MCF 10A (cell line): ENCODE data around the gene HDGF. TPM values are rescaled to one million over a fixed set of nuclear protein-coding genes. Genes with fewer than 3 reads are reported as not detected.
A peak's percentile ranks its signal among the peaks of the same experiment; 100 is the strongest.

ENCODE experiments used
- BruUV-seq: library from RNA; stranded (reverse); fragments of 400-500 nt; replicated peaks from 2 replicates; lab custom pipeline; 2021; lab: Mats Ljungman, UMichigan
- CTCF ChIA-PET: fragments of 300-600 bp; sonication (Branson Sonifier 250); formaldehyde crosslinking; extraction: SDS; loops from one replicate; lab custom pipeline; 2021; ENCODE audit warnings: antibody characterized with exemption, inconsistent platforms; lab: Yijun Ruan, JAX
- POLR2A ChIA-PET: fragments of 300-600, 350-650 bp; sonication (Branson Sonifier 250); formaldehyde crosslinking; extraction: SDS; loops from one replicate; lab custom pipeline; 2020; ENCODE audit warnings: antibody characterized with exemption, inconsistent platforms; lab: Yijun Ruan, JAX
- DNase-seq: peaks from one replicate; pipeline ENCODE4 v3.0.0-alpha.2; 2018; ENCODE audit not compliant: unreplicated experiment
- H3K27ac Mint-ChIP-seq: one replicate; pipeline ENCODE4 v1.8.0; 2022; ENCODE audit warnings: mild to moderate bottlenecking, low read depth, mixed read lengths; ENCODE audit not compliant: unreplicated experiment
- H3K27me3 Mint-ChIP-seq: one replicate; pipeline ENCODE4 v1.8.0; 2022; ENCODE audit warnings: mixed read lengths; ENCODE audit not compliant: insufficient read depth, unreplicated experiment
- H3K36me3 Mint-ChIP-seq: one replicate; pipeline ENCODE4 v1.8.0; 2022; ENCODE audit warnings: mild to moderate bottlenecking, moderate library complexity, mixed read lengths; ENCODE audit not compliant: insufficient read depth, unreplicated experiment
- H3K4me1 Mint-ChIP-seq: one replicate; pipeline ENCODE4 v1.8.0; 2022; ENCODE audit warnings: mixed read lengths; ENCODE audit not compliant: insufficient read depth, unreplicated experiment
- H3K4me3 Mint-ChIP-seq: one replicate; pipeline ENCODE4 v1.8.0; 2022; ENCODE audit warnings: mild to moderate bottlenecking, moderate library complexity, mixed read lengths; ENCODE audit not compliant: unreplicated experiment
- H3K9me3 Mint-ChIP-seq: one replicate; pipeline ENCODE4 v1.8.0; 2022; ENCODE audit warnings: mixed read lengths; ENCODE audit not compliant: unreplicated experiment
- intact Hi-C: fragments of 100-400 bp; cut with micrococcal nuclease; formaldehyde crosslinking; loops from 2 replicates; pipeline ENCODE4 v1.14.1; 2022
- total RNA-seq: library from RNA; stranded (reverse); gene quantifications from 2 replicates; pipeline ENCODE4 v1.2.3, GENCODE V29; 2022
- TF ChIP-seq, protein P1 (sequence below): fragments of 200-600 bp; IDR thresholded peaks from one replicate; pipeline ENCODE4 v1.8.0; 2022; ENCODE audit warnings: antibody characterized with exemption, mild to moderate bottlenecking; ENCODE audit not compliant: unreplicated experiment

HDGF gene
- total RNA-seq, 1 experiment from 2014 or later: 707 TPM

DNA sequence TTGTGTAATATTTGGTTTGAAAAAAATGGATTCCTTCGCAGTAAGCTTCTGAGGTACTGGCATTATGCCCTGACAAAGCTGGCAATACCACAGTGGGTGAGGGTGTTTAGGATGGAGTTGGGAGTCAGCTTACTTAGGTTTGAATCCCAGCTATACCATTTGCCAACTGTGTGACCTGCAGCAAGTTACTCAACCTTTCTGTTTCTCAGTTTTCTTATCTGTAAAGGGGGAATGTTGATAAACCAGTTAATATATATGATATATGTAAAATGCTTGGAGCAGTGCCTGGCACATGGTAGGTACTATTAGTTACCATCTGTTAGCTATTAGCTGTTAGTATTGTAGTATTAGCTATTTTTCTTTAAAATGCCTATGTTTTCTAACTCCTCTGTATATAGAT, 4.9 kb upstream of the HDGF start:
- intact Hi-C loops: no loop called here
- BruUV-seq: no TSS peak
- Mint-ChIP-seq H3K4me3 (no peak overlapping the region), H3K27ac (no peak overlapping the region), H3K36me3 (peaks cover 6% of the 10 kb centered on the region), H3K4me1 (peaks cover 6% of the 10 kb centered on the region), H3K27me3 (no peaks in the 10 kb centered on the region), H3K9me3 (no peaks in the 10 kb centered on the region)
- DNase-seq: no peak
- ChIA-PET POLR2A (interaction anchor here (0.9 to 10.7 kb wide), 3 partner anchors 10 to 30 kb away, joined by 3 to 299 read pairs (median 5); partner anchors contain the start of genes MRPL24 and PRCC), CTCF (interaction anchor here (0.6 to 4.3 kb wide), 15 partner anchors 8 to 270 kb away, joined by 3 to 32 read pairs (median 4); no protein-coding TSS in a partner anchor)
- TF ChIP-seq, protein P1, sequence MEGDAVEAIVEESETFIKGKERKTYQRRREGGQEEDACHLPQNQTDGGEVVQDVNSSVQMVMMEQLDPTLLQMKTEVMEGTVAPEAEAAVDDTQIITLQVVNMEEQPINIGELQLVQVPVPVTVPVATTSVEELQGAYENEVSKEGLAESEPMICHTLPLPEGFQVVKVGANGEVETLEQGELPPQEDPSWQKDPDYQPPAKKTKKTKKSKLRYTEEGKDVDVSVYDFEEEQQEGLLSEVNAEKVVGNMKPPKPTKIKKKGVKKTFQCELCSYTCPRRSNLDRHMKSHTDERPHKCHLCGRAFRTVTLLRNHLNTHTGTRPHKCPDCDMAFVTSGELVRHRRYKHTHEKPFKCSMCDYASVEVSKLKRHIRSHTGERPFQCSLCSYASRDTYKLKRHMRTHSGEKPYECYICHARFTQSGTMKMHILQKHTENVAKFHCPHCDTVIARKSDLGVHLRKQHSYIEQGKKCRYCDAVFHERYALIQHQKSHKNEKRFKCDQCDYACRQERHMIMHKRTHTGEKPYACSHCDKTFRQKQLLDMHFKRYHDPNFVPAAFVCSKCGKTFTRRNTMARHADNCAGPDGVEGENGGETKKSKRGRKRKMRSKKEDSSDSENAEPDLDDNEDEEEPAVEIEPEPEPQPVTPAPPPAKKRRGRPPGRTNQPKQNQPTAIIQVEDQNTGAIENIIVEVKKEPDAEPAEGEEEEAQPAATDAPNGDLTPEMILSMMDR: no peak

DNA sequence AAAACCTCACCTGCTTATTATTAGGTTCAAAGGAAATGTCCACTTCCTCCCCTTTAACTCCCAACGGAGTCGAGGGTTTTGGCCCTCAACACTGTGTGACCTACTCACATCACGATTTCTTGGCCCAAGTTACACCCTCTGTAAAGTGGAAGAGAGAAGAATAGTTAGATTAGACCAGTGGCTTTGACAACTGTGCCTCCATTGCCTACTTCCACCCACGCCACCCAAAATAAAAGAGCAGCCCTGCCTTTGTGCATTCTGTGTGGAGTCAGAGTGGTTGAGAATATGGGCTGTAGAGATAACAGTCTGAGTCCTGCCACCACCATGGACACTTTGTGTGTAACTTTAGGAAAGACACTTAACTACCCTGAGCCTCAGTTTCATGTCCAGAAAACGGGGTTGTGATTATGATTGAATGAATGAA, 4.1 kb upstream of the HDGF start:
- Mint-ChIP-seq H3K9me3 (no peaks in the 10 kb centered on the region), H3K4me3 (no peak overlapping the region), H3K4me1 (peaks cover 6% of the 10 kb centered on the region), H3K36me3 (peaks cover 6% of the 10 kb centered on the region), H3K27ac (no peak overlapping the region), H3K27me3 (no peaks in the 10 kb centered on the region)
- ChIA-PET CTCF (interaction anchor here (0.6 to 4.3 kb wide), 7 partner anchors 14 to 172 kb away, joined by 3 to 32 read pairs (median 5); no protein-coding TSS in a partner anchor), POLR2A (interaction anchor here (10.7 kb wide), 1 partner anchor 11 kb away, joined by 299 read pairs; the partner anchor contains the start of gene PRCC)
- BruUV-seq: no TSS peak
- no peak for DNase-seq
- intact Hi-C loops: no loop called here
- TF ChIP-seq, protein P1: no peak

DNA sequence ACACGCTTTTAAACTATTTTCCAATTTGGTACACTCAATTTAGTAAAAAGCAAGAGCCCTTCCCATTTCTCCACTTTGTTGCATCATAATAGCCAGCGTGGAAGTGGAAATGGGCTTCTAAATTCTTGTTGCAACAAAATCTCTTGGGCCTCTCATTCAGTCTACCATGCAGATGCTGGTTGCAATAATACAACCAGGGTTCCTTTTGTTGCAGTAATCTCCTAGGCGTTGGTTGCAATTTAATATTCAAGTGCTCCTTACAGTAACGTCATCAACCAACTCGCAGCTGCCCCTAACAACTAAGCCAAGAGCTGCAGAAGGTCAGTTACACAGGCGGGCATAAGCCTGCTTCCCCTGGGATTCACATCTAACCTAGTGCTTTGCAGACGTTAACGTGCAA, 2.7 kb upstream of the HDGF start:
- H3K4me1 Mint-ChIP-seq: peaks cover 19% of the 10 kb centered on the region
- no peak for DNase-seq
- intact Hi-C loops: no loop called here
- no peak overlapping the region for H3K4me3 Mint-ChIP-seq
- BruUV-seq: no TSS peak
- ChIA-PET CTCF (interaction anchor here (0.6 kb wide), 2 partner anchors 10 to 22 kb away, joined by 3 read pairs; no protein-coding TSS in a partner anchor), POLR2A (interaction anchor here (10.7 kb wide), 1 partner anchor 12 kb away, joined by 299 read pairs; the partner anchor contains the start of gene PRCC)
- H3K27me3 Mint-ChIP-seq: no peaks in the 10 kb centered on the region
- H3K9me3 Mint-ChIP-seq: no peaks in the 10 kb centered on the region
- peaks cover 19% of the 10 kb centered on the region for H3K36me3 Mint-ChIP-seq
- H3K27ac Mint-ChIP-seq: no peak overlapping the region
- TF ChIP-seq, protein P1: no peak

DNA sequence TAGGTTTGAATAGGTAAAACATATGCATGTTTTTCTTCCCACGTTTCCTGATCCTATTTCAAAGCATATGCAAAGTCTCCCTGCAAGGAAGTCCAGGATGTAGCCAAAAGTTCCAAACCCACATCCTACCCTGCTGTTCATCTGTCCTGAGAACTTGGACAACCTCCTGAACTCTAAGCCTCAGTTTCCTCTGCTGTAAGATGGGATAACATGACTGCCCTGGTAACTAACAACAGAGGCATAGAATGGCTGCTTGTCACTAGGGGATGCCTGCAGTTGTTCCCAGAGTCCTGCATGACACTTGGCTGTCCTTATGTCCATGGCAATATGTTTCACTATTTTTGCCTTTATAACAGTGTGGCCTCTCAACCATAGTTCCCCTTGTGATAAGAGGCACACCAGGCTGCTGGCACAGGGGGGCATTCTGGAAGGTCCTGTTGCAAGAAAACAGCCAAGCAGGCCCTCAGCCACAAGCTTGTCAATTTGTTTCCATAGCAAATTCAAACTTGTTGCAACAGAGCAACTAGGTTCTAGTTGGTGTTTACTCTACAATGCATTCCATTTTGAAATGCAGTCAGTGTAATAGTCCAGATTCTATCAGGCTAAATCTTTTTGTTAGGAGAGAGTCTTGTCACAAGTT, 1.5 kb upstream of the HDGF start:
- H3K36me3 Mint-ChIP-seq: peaks cover 20% of the 10 kb centered on the region
- intact Hi-C loops: no loop called here
- peak overlapping the region; percentile 99 for H3K27ac Mint-ChIP-seq
- H3K4me3 Mint-ChIP-seq: peak overlapping the region; percentile 79
- TF ChIP-seq, protein P1: no peak
- ChIA-PET POLR2A (interaction anchor here (0.6 to 10.7 kb wide), 15 partner anchors 8 to 250 kb away, joined by 3 to 299 read pairs (median 6); partner anchors contain the start of genes GPATCH4, ISG20L2, METTL25B and MRPL24), CTCF (interaction anchor here (0.7 to 4.5 kb wide), 7 partner anchors 8 to 286 kb away, joined by 3 to 44 read pairs (median 3); partner anchors contain the start of genes ISG20L2, METTL25B and PRCC)
- H3K9me3 Mint-ChIP-seq: no peaks in the 10 kb centered on the region
- no peaks in the 10 kb centered on the region for H3K27me3 Mint-ChIP-seq
- peaks cover 29% of the 10 kb centered on the region for H3K4me1 Mint-ChIP-seq
- BruUV-seq: TSS peak; percentile 3
- DNase-seq: no peak
